Trophoblast cell (in vitro differentiated cells and primary cell): Measurements from ENCODE around the gene ABCG1.

ENCODE experiments used
- DNase-seq, 2 donors: peaks; one replicate each; pipeline ENCODE4 v3.0.0-alpha.2; 2016
- H2AFZ ChIP-seq: 2 replicates; pipeline ENCODE4 v1.6.1; 2013; ENCODE audit warnings: low read length, moderate library complexity, mild to moderate bottlenecking; ENCODE audit not compliant: insufficient read depth, poor library complexity
- H2AK5ac ChIP-seq: 2 replicates; pipeline ENCODE4 v1.6.1; 2013; ENCODE audit warnings: mild to moderate bottlenecking, low read length
- H2BK120ac ChIP-seq: 2 replicates; pipeline ENCODE4 v1.6.1; 2013; ENCODE audit warnings: low read length, mild to moderate bottlenecking, moderate library complexity; ENCODE audit not compliant: insufficient read depth, poor library complexity
- H2BK12ac ChIP-seq: 2 replicates; pipeline ENCODE4 v1.6.1; 2013; ENCODE audit warnings: mild to moderate bottlenecking, low read length, moderate library complexity
- H2BK5ac ChIP-seq: 2 replicates; pipeline ENCODE4 v1.6.1; 2013; ENCODE audit warnings: low read length, low read depth, moderate library complexity, mild to moderate bottlenecking; ENCODE audit not compliant: poor library complexity
- H3K14ac ChIP-seq: 2 replicates; pipeline ENCODE4 v1.6.1; 2013; ENCODE audit warnings: mild to moderate bottlenecking, low read length
- H3K18ac ChIP-seq: 2 replicates; pipeline ENCODE4 v1.6.1; 2013; ENCODE audit warnings: mild to moderate bottlenecking, low read length
- H3K23ac ChIP-seq: 2 replicates; pipeline ENCODE4 v1.6.1; 2013; ENCODE audit warnings: low read length
- H3K27ac ChIP-seq: 2 replicates; pipeline ENCODE4 v1.5.1; 2013; ENCODE audit warnings: low read depth, mild to moderate bottlenecking, inconsistent platforms, low read length, moderate library complexity
- H3K27me3 ChIP-seq: 2 replicates; pipeline ENCODE4 v1.6.1; 2013; ENCODE audit warnings: inconsistent platforms, mild to moderate bottlenecking, low read length, moderate library complexity; ENCODE audit not compliant: insufficient read depth
- H3K36me3 ChIP-seq, 2 experiments: 1 replicate in 1 of 2; 2 replicates in 1 of 2; pipeline ENCODE4 v1.6.1; 2013; ENCODE audit warnings: low read length in 2 of 2, mild to moderate bottlenecking in 2 of 2, moderate library complexity in 1 of 2; ENCODE audit not compliant: insufficient read depth in 2 of 2, control insufficient read depth in 1 of 2
- H3K4ac ChIP-seq: 2 replicates; pipeline ENCODE4 v1.6.1; 2013; ENCODE audit warnings: low read depth, mild to moderate bottlenecking, low read length, moderate library complexity
- H3K4me1 ChIP-seq, 2 experiments: 1 replicate in 1 of 2; 2 replicates in 1 of 2; pipeline ENCODE4 v1.6.1; 2013; ENCODE audit warnings: low read length in 2 of 2, mild to moderate bottlenecking in 2 of 2, moderate library complexity in 1 of 2; ENCODE audit not compliant: insufficient read depth in 2 of 2, control insufficient read depth in 1 of 2
- H3K4me2 ChIP-seq: 2 replicates; pipeline ENCODE4 v1.6.1; 2013; ENCODE audit warnings: inconsistent platforms, mild to moderate bottlenecking, low read length, moderate library complexity
- H3K4me3 ChIP-seq: 2 replicates; pipeline ENCODE4 v1.5.1; 2013; ENCODE audit warnings: mild to moderate bottlenecking, low read depth, low read length, inconsistent platforms
- H3K79me1 ChIP-seq: one replicate; pipeline ENCODE4 v1.6.1; 2013; ENCODE audit warnings: low read length
- H3K79me2 ChIP-seq: 2 replicates; pipeline ENCODE4 v1.6.1; 2013; ENCODE audit warnings: low read length, mild to moderate bottlenecking; ENCODE audit not compliant: control insufficient read depth, insufficient read depth, poor library complexity
- H3K9ac ChIP-seq: 2 replicates; pipeline ENCODE4 v1.6.1; 2013; ENCODE audit warnings: mild to moderate bottlenecking, low read length
- H3K9me3 ChIP-seq: 2 replicates; pipeline ENCODE4 v1.6.1; 2013; ENCODE audit warnings: low read depth, mild to moderate bottlenecking, control low read depth, inconsistent platforms, low read length; ENCODE audit not compliant: insufficient read depth
- H4K12ac ChIP-seq: 2 replicates; pipeline ENCODE4 v1.6.1; 2013; ENCODE audit warnings: low read depth, mild to moderate bottlenecking, low read length, moderate library complexity
- H4K8ac ChIP-seq: 2 replicates; pipeline ENCODE4 v1.6.1; 2013; ENCODE audit warnings: low read depth, mild to moderate bottlenecking, low read length, moderate library complexity
- H4K91ac ChIP-seq: one replicate; pipeline ENCODE4 v1.6.1; 2013; ENCODE audit warnings: low read depth, mild to moderate bottlenecking, low read length, moderate library complexity
- WGBS: extraction: QIAGEN DNeasy Blood & Tissue Kit; methylation state at CpG from one replicate; pipeline ENCODE4 v1.1.7; 2013; ENCODE audit warnings: missing lambda C conversion rate; ENCODE audit not compliant: insufficient read length, insufficient coverage; ENCODE audit errors: extremely low coverage; 5-methylcytosine and 5-hydroxymethylcytosine counted together

The ABCG1 gene

GRCh38 chr21:42307106-42307505, 88.2 kb downstream of the ABCG1 start:
- Histone ChIP-seq H3K36me3 (no peaks in the 10 kb centered on the region), H3K14ac (no peak overlapping the region), H2AK5ac (no peak overlapping the region), H3K23ac (no peak overlapping the region), H3K4me1 (no peaks in the 10 kb centered on the region), H3K9ac (no peak overlapping the region), H3K4me2 (no peak overlapping the region), H3K18ac (no peak overlapping the region), H4K91ac (no peak overlapping the region), H3K4ac (no peak overlapping the region), H2BK12ac (no peak overlapping the region), H3K27ac (no peak overlapping the region), H4K12ac (no peak overlapping the region), H4K8ac (no peak overlapping the region), H3K4me3 (no peak overlapping the region), H3K79me2 (no peaks in the 10 kb centered on the region), H3K27me3 (no peaks in the 10 kb centered on the region), H3K79me1 (no peaks in the 10 kb centered on the region), H2AFZ (no peak overlapping the region), H2BK120ac (no peak overlapping the region), H3K9me3 (peaks cover 4% of the 10 kb centered on the region), H2BK5ac (no peak overlapping the region)
- no peak for DNase-seq
- no CpG with 5 or more reads among the region's 5 CpGs for WGBS

GRCh38 chr21:42308161-42308913, 89.4 kb downstream of the ABCG1 start:
- no peak overlapping the region for H3K4me3 ChIP-seq
- no peak overlapping the region for H2BK120ac ChIP-seq
- H4K91ac ChIP-seq = no peak overlapping the region
- no peaks in the 10 kb centered on the region for H3K27me3 ChIP-seq
- no peak overlapping the region for H3K4ac ChIP-seq
- H3K36me3 ChIP-seq = no peaks in the 10 kb centered on the region
- H3K9me3 ChIP-seq = peaks cover 4% of the 10 kb centered on the region
- no peak overlapping the region for H3K4me2 ChIP-seq
- no peak overlapping the region for H3K14ac ChIP-seq
- WGBS = no CpG with 5 or more reads among the region's 17 CpGs
- no peak overlapping the region for H4K12ac ChIP-seq
- no peak for DNase-seq
- no peak overlapping the region for H2BK5ac ChIP-seq
- no peaks in the 10 kb centered on the region for H3K4me1 ChIP-seq
- no peaks in the 10 kb centered on the region for H3K79me1 ChIP-seq
- no peak overlapping the region for H3K18ac ChIP-seq
- H2BK12ac ChIP-seq = no peak overlapping the region
- H4K8ac ChIP-seq = no peak overlapping the region
- H2AK5ac ChIP-seq = no peak overlapping the region
- no peak overlapping the region for H3K9ac ChIP-seq
- H3K27ac ChIP-seq = no peak overlapping the region
- no peaks in the 10 kb centered on the region for H3K79me2 ChIP-seq
- no peak overlapping the region for H2AFZ ChIP-seq
- no peak overlapping the region for H3K23ac ChIP-seq

- H3K9ac ChIP-seq = no peak overlapping the region
- no peak overlapping the region for H3K23ac ChIP-seq
- H3K79me1 ChIP-seq = no peaks in the 10 kb centered on the region
- no peak overlapping the region for H3K14ac ChIP-seq
- no peaks in the 10 kb centered on the region for H3K4me1 ChIP-seq
- no peak overlapping the region for H4K12ac ChIP-seq
- no peaks in the 10 kb centered on the region for H3K79me2 ChIP-seq
- H3K18ac ChIP-seq = no peak overlapping the region
- H3K4me2 ChIP-seq = no peak overlapping the region
- WGBS = no CpG with 5 or more reads among the region's 23 CpGs
- H3K36me3 ChIP-seq = no peaks in the 10 kb centered on the region
- no peak overlapping the region for H2AFZ ChIP-seq
- no peak overlapping the region for H3K4ac ChIP-seq
- H2BK12ac ChIP-seq = no peak overlapping the region
- no peak overlapping the region for H3K4me3 ChIP-seq
- H3K27me3 ChIP-seq = no peaks in the 10 kb centered on the region
- H3K9me3 ChIP-seq = peaks cover 4% of the 10 kb centered on the region
- no peak overlapping the region for H4K91ac ChIP-seq
- no peak overlapping the region for H4K8ac ChIP-seq
- no peak overlapping the region for H2AK5ac ChIP-seq
- peak in 1 of 2 donors; percentile 21 for DNase-seq
- H2BK5ac ChIP-seq = no peak overlapping the region
- H2BK120ac ChIP-seq = no peak overlapping the region
- H3K27ac ChIP-seq = no peak overlapping the region
These were observed 90.2 kb downstream of the ABCG1 start for GRCh38 chr21:42308914-42309752.

- no peak overlapping the region for H4K12ac ChIP-seq
- no peak overlapping the region for H3K14ac ChIP-seq
- no peak overlapping the region for H4K8ac ChIP-seq
- no peaks in the 10 kb centered on the region for H3K4me1 ChIP-seq
- H2AFZ ChIP-seq = peak overlapping the region; percentile 50
- H3K36me3 ChIP-seq = no peaks in the 10 kb centered on the region
- no CpG with 5 or more reads among the region's 22 CpGs for WGBS
- DNase-seq = peak in 1 of 2 donors; percentile 64
- H3K4ac ChIP-seq = no peak overlapping the region
- no peak overlapping the region for H4K91ac ChIP-seq
- H3K27ac ChIP-seq = no peak overlapping the region
- H3K9ac ChIP-seq = no peak overlapping the region
- no peak overlapping the region for H3K18ac ChIP-seq
- H3K4me2 ChIP-seq = peak overlapping the region; percentile 15
- no peak overlapping the region for H2AK5ac ChIP-seq
- no peak overlapping the region for H2BK120ac ChIP-seq
- no peak overlapping the region for H3K23ac ChIP-seq
- no peak overlapping the region for H2BK5ac ChIP-seq
- no peaks in the 10 kb centered on the region for H3K27me3 ChIP-seq
- no peaks in the 10 kb centered on the region for H3K79me2 ChIP-seq
- peaks cover 4% of the 10 kb centered on the region for H3K9me3 ChIP-seq
- no peak overlapping the region for H2BK12ac ChIP-seq
- H3K4me3 ChIP-seq = no peak overlapping the region
- H3K79me1 ChIP-seq = no peaks in the 10 kb centered on the region
These were observed 90.8 kb downstream of the ABCG1 start for GRCh38 chr21:42309753-42310213.
